Adrenal gland (tissue), 12 donors: ENCODE data around the gene SLC19A2. TPM values are rescaled to one million over a fixed set of nuclear protein-coding genes. Genes with fewer than 3 reads are reported as not detected.
"Not testable (repeated sequence)": the region's sequence is repeated elsewhere in the genome, so short reads cannot be mapped to it uniquely, and the experiment has no call there.

ENCODE experiments used
- DNase-seq, 7 donors: peaks; one replicate each; pipeline ENCODE4 v3.0.0-alpha.2; 2019 to 2020
- H3K27ac ChIP-seq, 5 donors: fragments of 200-600 bp; sonication (generic) in 4 of 5; 1 replicate in 3 of 5; 2 replicates in 2 of 5; pipeline versions ENCODE4 v1.5.1 to v1.8.0; 2016 to 2020; ENCODE audit warnings: mild to moderate bottlenecking in 1 of 5
- H3K27me3 ChIP-seq: fragments of 200-600 bp; 2 replicates; pipeline ENCODE4 v1.8.0; 2021
- H3K36me3 ChIP-seq, 2 donors: fragments of 200-600 bp; replicated peaks in 1 of 2; 1 replicate in 1 of 2; 2 replicates in 1 of 2; pipeline versions ENCODE4 v1.5.1 to v1.8.0; 2018 to 2022
- H3K4me1 ChIP-seq, 2 donors: fragments of 200-600 bp; replicated peaks in 1 of 2; 1 replicate in 1 of 2; 2 replicates in 1 of 2; pipeline versions ENCODE4 v1.5.1 to v1.8.0; 2018 to 2021
- H3K4me3 ChIP-seq, 4 donors: fragments of 200-600 bp; sonication (generic) in 3 of 4; one replicate each; pipeline ENCODE4 v1.5.1; 2016 to 2018
- H3K9me3 ChIP-seq, 3 donors: fragments of 200-600 bp; sonication (generic) in 1 of 3; replicated peaks in 1 of 3; 1 replicate in 2 of 3; 2 replicates in 1 of 3; pipeline versions ENCODE4 v1.5.1 to v1.8.0; 2016 to 2021
- POLR2A ChIP-seq, 2 donors: fragments of 450-650 bp; IDR thresholded peaks; one replicate each; pipeline ENCODE4 v1.6.1; 2017; ENCODE audit warnings: antibody characterized with exemption in 2 of 2, mild to moderate bottlenecking in 2 of 2, moderate library complexity in 1 of 2
- WGBS, 4 donors: extraction: QIAGEN DNeasy Blood & Tissue Kit in 2 of 4; methylation state at CpG; one replicate each; pipeline versions ENCODE4 v1.1.5 to v1.1.7; 2013 to 2017; 5-methylcytosine and 5-hydroxymethylcytosine counted together
- intact Hi-C, 2 donors: fragments of 100-400 bp; cut with DNase I; formaldehyde crosslinking; loops; one replicate each; pipeline versions ENCODE4 v1.14.1 to v1.15.0; 2022 to 2023
- polyA plus RNA-seq, 3 donors: library from polyadenylated mRNA; stranded (reverse); fragments of 200-250 nt in 2 of 3; fragments of 350-450 nt in 1 of 3; fragmentation: Illumina TruSeq in 1 of 3; extraction: RNeasy Lipid Tissue Mini Kit (QIAGEN cat#74804) in 1 of 3; gene quantifications; one replicate each; pipeline ENCODE4 v1.2.3, GENCODE V29; 2013 to 2014
- total RNA-seq, 9 donors: library from RNA; depleted of rRNA in 4 of 9; stranded (reverse); fragments of >200 nt in 4 of 9; fragments of 120-200 nt in 1 of 9; fragmentation: NEBNext Ultra II Directional in 1 of 9; extraction: Animal tissue kit (Norgen Biotek cat#: 25700) in 1 of 9; gene quantifications; one replicate each; pipeline versions ENCODE4 v1.1.0 to v1.2.4, GENCODE V29; 2013 to 2023
- TF ChIP-seq, protein P1 (sequence below), 6 experiments: fragments of 450-650 bp in 4 of 6; fragments of 200-600 bp in 2 of 6; sonication (generic) in 1 of 6; IDR thresholded peaks; 1 replicate in 5 of 6; 2 replicates in 1 of 6; pipeline versions ENCODE4 v1.5.1 to v1.8.0; 2016 to 2021; ENCODE audit warnings: antibody characterized with exemption in 6 of 6, mild to moderate bottlenecking in 2 of 6, moderate library complexity in 1 of 6
- donor health status: healthy with polysubstance abuse.
- donor health status: Bipolar disorder and iron deficiency.
- donor health status: DM: yes; HTN: yes; CAD: no.
- donor health status: DM: no; HTN: no; CAD: no.
- donor health status: DM: no; HTN: no; CAD: no.
- donor health status: DM: yes; HTN: yes; CAD: no.

Gene SLC19A2
- total and polyA plus RNA-seq, 12 donors, result 6.7 to 29.2 (median 12.7) TPM

DNA sequence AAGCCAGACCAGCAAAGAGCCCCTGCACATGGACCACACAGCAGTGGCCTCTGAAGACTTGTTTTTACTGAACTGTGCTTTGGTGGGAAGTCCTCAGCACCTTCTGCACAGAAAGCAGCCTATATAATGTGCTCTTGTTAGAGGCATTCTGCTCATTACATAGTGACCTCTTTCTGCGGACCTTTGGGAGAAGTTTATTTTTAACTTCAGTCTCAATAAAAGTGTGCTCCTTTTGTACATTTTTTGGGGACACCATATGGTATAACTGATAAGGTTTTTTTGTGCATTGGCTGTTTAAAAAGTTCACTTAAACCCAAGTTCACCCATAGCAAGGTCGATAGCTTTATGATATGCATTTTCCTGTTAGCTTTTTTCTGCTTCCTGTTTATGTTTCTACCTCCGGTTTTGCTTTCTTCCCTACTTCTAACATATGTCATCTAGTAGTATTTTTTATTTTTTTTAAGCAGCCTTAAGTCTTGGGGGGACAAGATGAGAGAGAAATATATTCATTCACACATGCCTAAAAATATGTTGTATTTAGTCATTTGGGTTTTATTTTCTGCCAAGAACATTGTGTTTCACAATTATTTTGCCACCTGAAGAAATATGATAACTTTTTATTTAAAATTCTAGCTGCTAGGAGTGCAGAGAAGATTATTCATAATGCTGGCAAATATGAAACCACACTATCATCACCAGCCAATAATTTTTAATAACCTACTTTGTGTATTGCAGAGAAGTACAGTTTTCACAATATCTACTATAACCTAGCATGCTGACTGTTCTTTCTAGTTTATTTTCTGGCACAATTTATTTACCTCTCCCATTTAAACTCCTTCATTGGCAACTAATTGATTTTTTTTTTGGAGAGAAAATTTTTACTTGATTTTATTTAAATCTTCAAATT lies 22.9 kb upstream of the SLC19A2 start:
- peaks cover 0 to 16% of the 10 kb centered on the region in 2 donors for H3K4me1 ChIP-seq
- 34 to 42% (median 35%) methylated on average over 3 of the region's 3 CpGs for WGBS, 4 donors
- H3K9me3 ChIP-seq, result no peaks in the 10 kb centered on the region
- DNase-seq, result no peak
- no peak overlapping the region for H3K4me3 ChIP-seq
- H3K27me3 ChIP-seq, result no peaks in the 10 kb centered on the region
- TF ChIP-seq POLR2A (IDR thresholded peaks at IDR 0.05), result no peak
- TF ChIP-seq, protein P1, sequence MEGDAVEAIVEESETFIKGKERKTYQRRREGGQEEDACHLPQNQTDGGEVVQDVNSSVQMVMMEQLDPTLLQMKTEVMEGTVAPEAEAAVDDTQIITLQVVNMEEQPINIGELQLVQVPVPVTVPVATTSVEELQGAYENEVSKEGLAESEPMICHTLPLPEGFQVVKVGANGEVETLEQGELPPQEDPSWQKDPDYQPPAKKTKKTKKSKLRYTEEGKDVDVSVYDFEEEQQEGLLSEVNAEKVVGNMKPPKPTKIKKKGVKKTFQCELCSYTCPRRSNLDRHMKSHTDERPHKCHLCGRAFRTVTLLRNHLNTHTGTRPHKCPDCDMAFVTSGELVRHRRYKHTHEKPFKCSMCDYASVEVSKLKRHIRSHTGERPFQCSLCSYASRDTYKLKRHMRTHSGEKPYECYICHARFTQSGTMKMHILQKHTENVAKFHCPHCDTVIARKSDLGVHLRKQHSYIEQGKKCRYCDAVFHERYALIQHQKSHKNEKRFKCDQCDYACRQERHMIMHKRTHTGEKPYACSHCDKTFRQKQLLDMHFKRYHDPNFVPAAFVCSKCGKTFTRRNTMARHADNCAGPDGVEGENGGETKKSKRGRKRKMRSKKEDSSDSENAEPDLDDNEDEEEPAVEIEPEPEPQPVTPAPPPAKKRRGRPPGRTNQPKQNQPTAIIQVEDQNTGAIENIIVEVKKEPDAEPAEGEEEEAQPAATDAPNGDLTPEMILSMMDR (IDR thresholded peaks at IDR 0.05), result no peak
- no peaks in the 10 kb centered on the region for H3K36me3 ChIP-seq
- H3K27ac ChIP-seq, result no peak overlapping the region
- intact Hi-C loops, result no loop called here

DNA sequence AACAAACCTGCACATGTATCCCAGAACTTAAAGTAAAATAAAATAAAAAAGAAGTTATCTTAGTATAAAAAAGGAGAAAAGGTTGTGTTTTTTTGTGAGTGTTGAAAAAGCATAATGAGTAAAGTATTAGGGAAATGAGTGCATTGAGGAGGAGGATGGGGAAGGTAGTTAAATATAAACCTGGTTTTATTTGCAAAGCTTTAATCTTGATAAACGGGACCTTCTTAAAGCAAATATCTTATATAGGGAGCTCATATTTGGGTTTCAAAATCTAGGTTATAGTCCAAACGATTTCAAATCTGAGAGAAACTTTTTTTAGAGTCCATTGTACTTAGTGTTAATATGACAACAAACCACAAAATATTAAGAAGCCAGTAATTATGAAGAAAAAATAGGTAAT lies 21.7 kb upstream of the SLC19A2 start:
- Histone ChIP-seq H3K4me3 (no peak overlapping the region), H3K36me3 (no peaks in the 10 kb centered on the region), H3K9me3 (no peaks in the 10 kb centered on the region), H3K27me3 (no peaks in the 10 kb centered on the region), H3K4me1 (peaks cover 0 to 16% of the 10 kb centered on the region in 2 donors), H3K27ac (no peak overlapping the region)
- TF ChIP-seq, protein P1 (IDR thresholded peaks at IDR 0.05), result no peak
- no peak for TF ChIP-seq POLR2A (IDR thresholded peaks at IDR 0.05)
- no peak for DNase-seq
- WGBS, 4 donors, result 73 to 85% (median 78%) methylated on average over 2 of the region's 2 CpGs
- intact Hi-C loops, result no loop called here

DNA sequence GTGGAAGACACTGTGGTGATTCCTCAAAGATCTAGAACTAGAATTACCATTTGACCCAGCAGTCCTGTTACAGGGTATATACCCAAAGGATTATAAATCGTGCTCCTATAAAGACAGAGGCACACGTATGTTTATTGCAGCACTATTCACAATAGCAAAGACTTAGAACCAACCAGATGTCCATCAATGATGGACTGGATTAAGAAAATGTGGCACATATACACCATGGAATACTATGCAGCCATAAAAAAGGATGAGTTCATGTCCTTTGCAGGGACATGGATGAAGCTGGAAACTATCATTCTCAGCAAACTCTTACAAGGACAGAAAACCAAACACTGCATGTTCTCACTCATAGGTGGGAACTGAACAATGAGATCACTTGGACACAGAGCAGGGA lies 17.9 kb upstream of the SLC19A2 start:
- H3K27me3 ChIP-seq, H3K36me3 ChIP-seq, intact Hi-C loops, H3K9me3 ChIP-seq, DNase-seq, H3K27ac ChIP-seq, H3K4me1 ChIP-seq, H3K4me3 ChIP-seq: not testable (repeated sequence)
- WGBS, 4 donors, result 87 to 98% (median 94%) methylated on average over 2 of the region's 2 CpGs

DNA sequence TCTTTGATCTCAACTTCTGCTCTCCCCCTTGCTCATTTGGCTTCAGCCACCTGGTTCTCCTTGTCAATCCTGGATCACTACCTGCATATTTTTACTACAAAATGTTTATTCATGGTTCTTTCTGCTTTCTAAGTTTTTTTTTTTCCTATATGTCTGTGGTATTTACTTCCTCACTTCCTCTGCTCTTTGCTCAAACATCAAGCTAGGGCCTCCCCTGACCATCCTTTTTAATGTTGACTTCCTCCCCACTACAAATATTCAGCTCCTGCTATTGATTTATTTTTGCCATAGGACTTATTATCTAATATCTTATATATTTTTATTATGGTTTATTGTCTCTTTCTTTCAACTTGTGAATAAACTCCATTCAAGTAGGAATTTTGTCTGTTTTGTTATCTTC lies 14.1 kb upstream of the SLC19A2 start:
- H3K27me3 ChIP-seq, result no peaks in the 10 kb centered on the region
- H3K27ac ChIP-seq, result no peak overlapping the region
- no peak for DNase-seq
- TF ChIP-seq, protein P1 (IDR thresholded peaks at IDR 0.05), result no peak
- TF ChIP-seq POLR2A (IDR thresholded peaks at IDR 0.05), result no peak
- no peaks in the 10 kb centered on the region for H3K36me3 ChIP-seq
- no peaks in the 10 kb centered on the region for H3K4me1 ChIP-seq
- intact Hi-C loops, result no loop called here
- H3K9me3 ChIP-seq, result no peaks in the 10 kb centered on the region
- H3K4me3 ChIP-seq, result no peak overlapping the region

DNA sequence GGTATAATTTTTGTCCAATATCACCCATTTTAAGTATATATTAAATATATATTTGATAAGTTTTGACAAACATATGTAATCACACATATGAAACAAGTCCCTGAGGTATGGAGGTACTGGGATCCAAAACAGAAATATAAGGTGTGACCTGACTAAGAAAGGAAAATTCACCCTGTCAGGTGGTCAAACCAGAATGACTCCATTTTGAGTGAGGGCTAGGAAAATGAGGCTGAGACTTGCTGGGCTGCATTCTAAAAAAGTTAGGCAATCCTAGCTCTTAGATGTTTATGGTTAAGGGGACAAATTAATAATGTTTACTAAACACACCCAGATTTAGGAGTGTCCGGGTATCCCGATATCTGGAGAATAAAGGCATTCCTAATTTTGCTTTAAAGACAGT lies 11.6 kb upstream of the SLC19A2 start:
- Histone ChIP-seq H3K36me3 (no peaks in the 10 kb centered on the region), H3K9me3 (no peaks in the 10 kb centered on the region), H3K4me3 (no peak overlapping the region), H3K4me1 (no peaks in the 10 kb centered on the region), H3K27ac (no peak overlapping the region), H3K27me3 (no peaks in the 10 kb centered on the region)
- intact Hi-C loops, result no loop called here
- no peak for DNase-seq
- 89 to 98% (median 96%) methylated on average over 2 of the region's 2 CpGs for WGBS, 4 donors
- TF ChIP-seq, protein P1 (IDR thresholded peaks at IDR 0.05), result no peak
- TF ChIP-seq POLR2A (IDR thresholded peaks at IDR 0.05), result no peak
